OCI-LY3 (cell line): ENCODE measurements around the gene HOTAIR.

Experiments used
- H2AFZ ChIP-seq: fragments of 200-600, 300-600 bp; shearing (Covaris generic); 2 replicates; pipeline ENCODE4 v1.6.0; 2014; ENCODE audit warnings: antibody characterized with exemption, low read depth, low read length
- H3K27ac ChIP-seq: fragments of 200-600, 300-600 bp; sonication (generic); 2 replicates; pipeline ENCODE4 v1.5.1; 2014; ENCODE audit warnings: mild to moderate bottlenecking, low read length, moderate library complexity, mixed read lengths
- H3K27me3 ChIP-seq: fragments of 200-600, 300-600 bp; sonication (generic); 2 replicates; pipeline ENCODE4 v1.6.1; 2014; ENCODE audit warnings: low read depth, low read length, mixed read lengths
- H3K36me3 ChIP-seq: fragments of 200-600, 300-600 bp; sonication (generic); replicated peaks from 2 replicates; pipeline ENCODE3; 2014; ENCODE audit warnings: low read depth, low read length, mixed read lengths
- H3K4me1 ChIP-seq: fragments of 300-600, 200-600 bp; sonication (generic); 2 replicates; pipeline ENCODE4 v1.6.1; 2014; ENCODE audit warnings: low read length, mixed read lengths
- H3K4me2 ChIP-seq: fragments of 200-600, 300-600 bp; sonication (generic); 2 replicates; pipeline ENCODE4 v1.6.1; 2014; ENCODE audit warnings: low read length, mixed read lengths
- H3K4me3 ChIP-seq: fragments of 300-600, 200-600 bp; sonication (generic); 2 replicates; pipeline ENCODE4 v1.5.1; 2014; ENCODE audit warnings: antibody characterized with exemption, mild to moderate bottlenecking, low read length, moderate library complexity
- H3K79me2 ChIP-seq: fragments of 300-600, 200-600 bp; shearing (Covaris generic); 2 replicates; pipeline ENCODE4 v1.6.1; 2014; ENCODE audit warnings: mild to moderate bottlenecking, low read length, mixed read lengths
- H3K9ac ChIP-seq: fragments of 300-600, 200-600 bp; shearing (Covaris generic); 2 replicates; pipeline ENCODE4 v1.6.0; 2014; ENCODE audit warnings: mild to moderate bottlenecking, low read length, moderate library complexity
- H3K9me3 ChIP-seq: fragments of 200-600, 300-600 bp; shearing (Covaris generic); 2 replicates; pipeline ENCODE4 v1.6.1; 2014; ENCODE audit warnings: low read length, mixed read lengths; ENCODE audit not compliant: insufficient read depth
- H4K20me1 ChIP-seq: fragments of 200-600, 300-600 bp; sonication (generic); 2 replicates; pipeline ENCODE4 v1.6.1; 2016; ENCODE audit warnings: low read length, mixed read lengths; ENCODE audit not compliant: insufficient read depth
- CTCF ChIP-seq: fragments of 200-600, 300-600 bp; sonication (generic); IDR thresholded peaks from 2 replicates; pipeline ENCODE4 v1.5.1; 2014; ENCODE audit warnings: antibody characterized with exemption, low read length, low read depth
- EZH2phosphoT487 ChIP-seq: fragments of 200-600 bp; shearing (Covaris generic); IDR thresholded peaks from 2 replicates; pipeline ENCODE4 v1.6.1; 2018; ENCODE audit warnings: antibody characterized with exemption, mixed run types, low read depth

HOTAIR gene

GRCh38 chr12:53974084-53975063 lies at the start of gene HOTAIR:
HOTAIR (minus strand) TSS chr12:53974954.
- no peaks in the 10 kb centered on the region for H3K9me3 ChIP-seq

GRCh38 chr12:54024127-54024526 lies 49.4 kb upstream of the HOTAIR start:
- Histone ChIP-seq H3K79me2 (no peaks in the 10 kb centered on the region), H2AFZ (no peak overlapping the region), H3K4me2 (no peak overlapping the region), H3K4me1 (peaks cover 76% of the 10 kb centered on the region), H3K4me3 (no peak overlapping the region), H3K27ac (no peak overlapping the region), H3K9me3 (no peaks in the 10 kb centered on the region), H3K27me3 (no peaks in the 10 kb centered on the region), H4K20me1 (no peaks in the 10 kb centered on the region), H3K36me3 (no peaks in the 10 kb centered on the region), H3K9ac (no peak overlapping the region)
- TF ChIP-seq CTCF (no peak), EZH2phosphoT487 (no peak)

More at GRCh38 chr12:53974084-53975063, at the start of gene HOTAIR:
- Histone ChIP-seq H3K27ac (no peak within 1 kb of the TSS), H3K4me2 (no peak within 1 kb of the TSS), H3K4me1 (peaks cover 6% of the 10 kb centered on the region; the same call in 1 of the 2 replicates), H2AFZ (no peak within 1 kb of the TSS), H3K9ac (no peak within 1 kb of the TSS), H3K36me3 (no peaks in the 10 kb centered on the region), H3K79me2 (no peaks in the 10 kb centered on the region), H3K27me3 (peaks cover 15% of the 10 kb centered on the region; the same call in 1 of the 2 replicates), H3K4me3 (no peak within 1 kb of the TSS), H4K20me1 (no peaks in the 10 kb centered on the region)
- TF ChIP-seq EZH2phosphoT487: no peak
- TF ChIP-seq CTCF: no peak

GRCh38 chr12:54022960-54023884 lies 48.5 kb upstream of the HOTAIR start:
- no peaks in the 10 kb centered on the region for H3K27me3 ChIP-seq
- no peaks in the 10 kb centered on the region for H3K79me2 ChIP-seq
- H4K20me1 ChIP-seq: no peaks in the 10 kb centered on the region
- H3K9ac ChIP-seq: no peak overlapping the region
- H3K4me3 ChIP-seq: no peak overlapping the region
- no peak overlapping the region for H3K4me2 ChIP-seq
- H2AFZ ChIP-seq: no peak overlapping the region
- H3K36me3 ChIP-seq: no peaks in the 10 kb centered on the region
- peaks cover 82% of the 10 kb centered on the region for H3K4me1 ChIP-seq
- no peak overlapping the region for H3K27ac ChIP-seq
- no peaks in the 10 kb centered on the region for H3K9me3 ChIP-seq
- no peak for TF ChIP-seq CTCF
- TF ChIP-seq EZH2phosphoT487: no peak
